WTC11 (cell line): ENCODE data around the gene NEK11. TPM values are rescaled to one million over a fixed set of nuclear protein-coding genes. Genes with fewer than 3 reads are reported as not detected.
A peak's percentile ranks its signal among the peaks of the same experiment; 100 is the strongest.

ENCODE experiments used
- ATAC-seq: fragments of 200-7000 bp; cut with Tn5 transposase; 2 replicates; pipeline ENCODE4 v1.10.0; 2021; ENCODE audit warnings: mild to moderate bottlenecking, moderate library complexity
- CTCF ChIA-PET: fragments of 300-600 bp; sonication (Branson Sonifier 250); formaldehyde crosslinking; loops from one replicate; lab custom pipeline; 2021; ENCODE audit warnings: antibody characterized with exemption; lab: Charles Lee
- POLR2A ChIA-PET: fragments of 350-600 bp; sonication (Branson Sonifier 250); formaldehyde crosslinking; loops from one replicate; lab custom pipeline; 2021; ENCODE audit warnings: antibody characterized with exemption; lab: Charles Lee
- DNase-seq: peaks from one replicate; pipeline ENCODE4 v3.0.0; 2021; ENCODE audit warnings: low spot score
- H3K27ac Mint-ChIP-seq: 2 replicates; pipeline ENCODE4 v1.8.0; 2021; ENCODE audit warnings: mixed read lengths
- H3K27me3 Mint-ChIP-seq: 2 replicates; pipeline ENCODE4 v1.8.0; 2021; ENCODE audit warnings: low read depth, mild to moderate bottlenecking, moderate library complexity, mixed read lengths
- H3K36me3 Mint-ChIP-seq: 2 replicates; pipeline ENCODE4 v1.8.0; 2021; ENCODE audit warnings: mixed read lengths
- H3K4me1 Mint-ChIP-seq: 2 replicates; pipeline ENCODE4 v1.8.0; 2022; ENCODE audit warnings: mixed read lengths
- H3K4me3 Mint-ChIP-seq: 2 replicates; pipeline ENCODE4 v1.8.0; 2021; ENCODE audit warnings: mild to moderate bottlenecking, moderate library complexity, mixed read lengths
- H3K9me3 Mint-ChIP-seq: 2 replicates; pipeline ENCODE4 v1.8.0; 2021; ENCODE audit warnings: mixed read lengths
- CBFB ChIP-seq: sonication (generic); formaldehyde crosslinking; IDR thresholded peaks from 2 replicates; pipeline ENCODE4 v1.8.1; 2022; ENCODE audit warnings: mild to moderate bottlenecking, low read depth, missing genetic modification reagents
- CREM ChIP-seq: sonication (generic); formaldehyde crosslinking; IDR thresholded peaks from 2 replicates; pipeline ENCODE4 v1.8.1; 2022; ENCODE audit warnings: mild to moderate bottlenecking, missing genetic modification reagents, moderate library complexity
- ESRRA ChIP-seq: sonication (generic); formaldehyde crosslinking; IDR thresholded peaks from 2 replicates; pipeline ENCODE4 v1.8.1; 2022; ENCODE audit warnings: mild to moderate bottlenecking, missing genetic modification reagents, borderline replicate concordance
- GABPB1 ChIP-seq: sonication (generic); formaldehyde crosslinking; IDR thresholded peaks from 2 replicates; pipeline ENCODE4 v1.8.1; 2023; ENCODE audit warnings: mild to moderate bottlenecking, missing genetic modification reagents
- GRHL2 ChIP-seq: fragments of 250-450 bp; sonication (Bioruptor Pico); IDR thresholded peaks from 2 replicates; pipeline ENCODE4 v1.8.0; 2022; ENCODE audit warnings: mild to moderate bottlenecking, moderate library complexity; ENCODE audit not compliant: insufficient replicate concordance, severe bottlenecking
- GTF2I ChIP-seq: fragments of 250-450 bp; sonication (Bioruptor Pico); conservative IDR thresholded peaks from 2 replicates; pipeline ENCODE4 v1.4.0; 2021; ENCODE audit warnings: mild to moderate bottlenecking
- NFYB ChIP-seq: sonication (generic); formaldehyde crosslinking; conservative IDR thresholded peaks from 2 replicates; pipeline ENCODE4 v1.8.0; 2022; ENCODE audit warnings: low read depth, missing genetic modification reagents
- NR2C2 ChIP-seq: sonication (generic); formaldehyde crosslinking; IDR thresholded peaks from 2 replicates; pipeline ENCODE4 v1.8.0; 2022; ENCODE audit warnings: mild to moderate bottlenecking, missing genetic modification reagents
- NR3C1 ChIP-seq: sonication (generic); formaldehyde crosslinking; conservative IDR thresholded peaks from 2 replicates; pipeline ENCODE4 v1.8.1; 2023; ENCODE audit warnings: low read depth, mild to moderate bottlenecking, missing genetic modification reagents
- SOX15 ChIP-seq: fragments of 250-450 bp; sonication (Bioruptor Pico); IDR thresholded peaks from 2 replicates; pipeline ENCODE4 v1.9.0; 2021; ENCODE audit warnings: mild to moderate bottlenecking
- TCF7 ChIP-seq: sonication (generic); formaldehyde crosslinking; IDR thresholded peaks from 2 replicates; pipeline ENCODE4 v1.8.0; 2022; ENCODE audit warnings: mild to moderate bottlenecking, low read depth, missing genetic modification reagents, moderate library complexity
- TEAD4 ChIP-seq: sonication (generic); formaldehyde crosslinking; IDR thresholded peaks from 2 replicates; pipeline ENCODE4 v1.8.0; 2022; ENCODE audit warnings: mild to moderate bottlenecking, missing genetic modification reagents
- ZNF416 ChIP-seq: fragments of 250-450 bp; sonication (Bioruptor Pico); IDR thresholded peaks from 2 replicates; pipeline ENCODE4 v1.9.0; 2021; ENCODE audit warnings: mild to moderate bottlenecking, inconsistent platforms
- ZNF671 ChIP-seq: fragments of 250-450 bp; sonication (Bioruptor Pico); IDR thresholded peaks from 2 replicates; pipeline ENCODE4 v1.8.0; 2021; ENCODE audit warnings: mild to moderate bottlenecking
- total RNA-seq: library from RNA; stranded (reverse); gene quantifications from 3 replicates; pipeline ENCODE4 v1.2.3, GENCODE V29; 2021
- TF ChIP-seq, protein P1 (sequence below): sonication (generic); formaldehyde crosslinking; IDR thresholded peaks from 2 replicates; pipeline ENCODE4 v1.8.0; 2022; ENCODE audit warnings: missing genetic modification reagents
- TF ChIP-seq, protein P2 (sequence below): sonication (generic); formaldehyde crosslinking; IDR thresholded peaks from 2 replicates; pipeline ENCODE4 v1.8.1; 2022; ENCODE audit warnings: mild to moderate bottlenecking, moderate library complexity, missing genetic modification reagents
- TF ChIP-seq, protein P3 (sequence below): sonication (generic); formaldehyde crosslinking; IDR thresholded peaks from 2 replicates; pipeline ENCODE4 v1.8.1; 2022; ENCODE audit warnings: missing genetic modification reagents, borderline replicate concordance
- TF ChIP-seq, protein P4 (sequence below): fragments of 250-450 bp; sonication (Bioruptor Pico); IDR thresholded peaks from 2 replicates; pipeline ENCODE4 v2.1.2; 2022; ENCODE audit warnings: mild to moderate bottlenecking, moderate library complexity
- TF ChIP-seq, protein P5 (sequence below): sonication (generic); formaldehyde crosslinking; IDR thresholded peaks from 2 replicates; pipeline ENCODE4 v1.8.0; 2023; ENCODE audit warnings: missing genetic modification reagents

Gene NEK11
- total RNA-seq, 1 experiment from 2014 or later: 1.6 TPM

DNA sequence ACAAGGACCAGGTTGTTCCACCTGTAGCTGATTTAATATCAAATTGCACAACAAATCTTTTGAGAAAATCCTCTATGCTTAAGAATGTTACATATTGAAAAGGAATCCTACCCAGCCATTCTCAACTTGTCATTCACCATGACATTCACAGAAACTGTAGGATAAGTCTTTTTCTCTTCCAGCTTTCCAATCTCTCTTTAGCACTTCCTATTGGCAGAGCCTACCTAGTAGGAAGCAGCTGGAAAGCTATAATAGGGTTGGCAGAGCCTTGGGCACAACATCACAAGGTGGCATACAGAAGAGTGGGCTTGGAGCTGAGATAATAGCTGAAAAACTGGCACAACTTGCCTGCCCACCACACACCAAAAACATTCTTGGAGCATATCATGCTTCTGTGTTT is 287.6 kb downstream of the NEK11 start (continued):
- TF ChIP-seq, protein P1, sequence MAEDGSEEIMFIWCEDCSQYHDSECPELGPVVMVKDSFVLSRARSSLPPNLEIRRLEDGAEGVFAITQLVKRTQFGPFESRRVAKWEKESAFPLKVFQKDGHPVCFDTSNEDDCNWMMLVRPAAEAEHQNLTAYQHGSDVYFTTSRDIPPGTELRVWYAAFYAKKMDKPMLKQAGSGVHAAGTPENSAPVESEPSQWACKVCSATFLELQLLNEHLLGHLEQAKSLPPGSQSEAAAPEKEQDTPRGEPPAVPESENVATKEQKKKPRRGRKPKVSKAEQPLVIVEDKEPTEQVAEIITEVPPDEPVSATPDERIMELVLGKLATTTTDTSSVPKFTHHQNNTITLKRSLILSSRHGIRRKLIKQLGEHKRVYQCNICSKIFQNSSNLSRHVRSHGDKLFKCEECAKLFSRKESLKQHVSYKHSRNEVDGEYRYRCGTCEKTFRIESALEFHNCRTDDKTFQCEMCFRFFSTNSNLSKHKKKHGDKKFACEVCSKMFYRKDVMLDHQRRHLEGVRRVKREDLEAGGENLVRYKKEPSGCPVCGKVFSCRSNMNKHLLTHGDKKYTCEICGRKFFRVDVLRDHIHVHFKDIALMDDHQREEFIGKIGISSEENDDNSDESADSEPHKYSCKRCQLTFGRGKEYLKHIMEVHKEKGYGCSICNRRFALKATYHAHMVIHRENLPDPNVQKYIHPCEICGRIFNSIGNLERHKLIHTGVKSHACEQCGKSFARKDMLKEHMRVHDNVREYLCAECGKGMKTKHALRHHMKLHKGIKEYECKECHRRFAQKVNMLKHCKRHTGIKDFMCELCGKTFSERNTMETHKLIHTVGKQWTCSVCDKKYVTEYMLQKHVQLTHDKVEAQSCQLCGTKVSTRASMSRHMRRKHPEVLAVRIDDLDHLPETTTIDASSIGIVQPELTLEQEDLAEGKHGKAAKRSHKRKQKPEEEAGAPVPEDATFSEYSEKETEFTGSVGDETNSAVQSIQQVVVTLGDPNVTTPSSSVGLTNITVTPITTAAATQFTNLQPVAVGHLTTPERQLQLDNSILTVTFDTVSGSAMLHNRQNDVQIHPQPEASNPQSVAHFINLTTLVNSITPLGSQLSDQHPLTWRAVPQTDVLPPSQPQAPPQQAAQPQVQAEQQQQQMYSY (CRISPR knock-in tag): no peak
- TF ChIP-seq CBFB (CRISPR knock-in tag) (no peak), GABPB1 (CRISPR knock-in tag) (no peak), GTF2I (CRISPR knock-in tag) (no peak), GRHL2 (CRISPR knock-in tag) (no peak)
- TF ChIP-seq, protein P2, sequence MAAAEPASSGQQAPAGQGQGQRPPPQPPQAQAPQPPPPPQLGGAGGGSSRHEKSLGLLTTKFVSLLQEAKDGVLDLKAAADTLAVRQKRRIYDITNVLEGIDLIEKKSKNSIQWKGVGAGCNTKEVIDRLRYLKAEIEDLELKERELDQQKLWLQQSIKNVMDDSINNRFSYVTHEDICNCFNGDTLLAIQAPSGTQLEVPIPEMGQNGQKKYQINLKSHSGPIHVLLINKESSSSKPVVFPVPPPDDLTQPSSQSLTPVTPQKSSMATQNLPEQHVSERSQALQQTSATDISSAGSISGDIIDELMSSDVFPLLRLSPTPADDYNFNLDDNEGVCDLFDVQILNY: no peak

DNA sequence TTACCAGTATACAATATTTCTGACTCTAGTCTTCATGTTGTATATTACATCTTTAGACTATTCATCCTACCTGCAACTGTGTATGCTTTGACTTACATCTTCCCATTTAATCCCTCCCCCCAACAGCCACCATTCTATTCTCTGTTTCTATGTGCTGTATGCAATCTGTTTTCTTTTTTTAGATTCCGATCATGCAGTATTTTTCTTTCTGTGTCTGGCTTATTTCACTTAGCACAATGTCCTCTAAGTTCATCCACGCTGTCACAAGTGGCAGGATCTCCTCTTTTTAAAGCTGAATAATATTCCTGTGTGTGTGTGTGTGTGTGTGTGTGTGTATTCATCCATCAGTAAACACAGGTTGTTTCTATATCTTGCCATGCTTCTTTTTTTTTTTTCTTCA is 288.5 kb downstream of the NEK11 start:
- DNase-seq (no peak), ATAC-seq (no peak)
- CTCF ChIA-PET: no interaction called here
- Mint-ChIP-seq H3K27ac (no peak overlapping the region), H3K4me1 (peaks cover 7% of the 10 kb centered on the region), H3K27me3 (no peaks in the 10 kb centered on the region), H3K9me3 (no peaks in the 10 kb centered on the region)
- TF ChIP-seq SOX15 (no peak), TCF7 (CRISPR knock-in tag) (no peak), NR3C1 (CRISPR knock-in tag) (no peak), NR2C2 (no peak), ZNF416 (CRISPR knock-in tag) (no peak), CREM (no peak), ESRRA (no peak)
- TF ChIP-seq, protein P3, sequence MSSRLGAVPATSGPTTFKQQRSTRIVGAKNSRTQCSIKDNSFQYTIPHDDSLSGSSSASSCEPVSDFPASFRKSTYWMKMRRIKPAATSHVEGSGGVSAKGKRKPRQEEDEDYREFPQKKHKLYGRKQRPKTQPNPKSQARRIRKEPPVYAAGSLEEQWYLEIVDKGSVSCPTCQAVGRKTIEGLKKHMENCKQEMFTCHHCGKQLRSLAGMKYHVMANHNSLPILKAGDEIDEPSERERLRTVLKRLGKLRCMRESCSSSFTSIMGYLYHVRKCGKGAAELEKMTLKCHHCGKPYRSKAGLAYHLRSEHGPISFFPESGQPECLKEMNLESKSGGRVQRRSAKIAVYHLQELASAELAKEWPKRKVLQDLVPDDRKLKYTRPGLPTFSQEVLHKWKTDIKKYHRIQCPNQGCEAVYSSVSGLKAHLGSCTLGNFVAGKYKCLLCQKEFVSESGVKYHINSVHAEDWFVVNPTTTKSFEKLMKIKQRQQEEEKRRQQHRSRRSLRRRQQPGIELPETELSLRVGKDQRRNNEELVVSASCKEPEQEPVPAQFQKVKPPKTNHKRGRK: no peak
- TF ChIP-seq, protein P4, sequence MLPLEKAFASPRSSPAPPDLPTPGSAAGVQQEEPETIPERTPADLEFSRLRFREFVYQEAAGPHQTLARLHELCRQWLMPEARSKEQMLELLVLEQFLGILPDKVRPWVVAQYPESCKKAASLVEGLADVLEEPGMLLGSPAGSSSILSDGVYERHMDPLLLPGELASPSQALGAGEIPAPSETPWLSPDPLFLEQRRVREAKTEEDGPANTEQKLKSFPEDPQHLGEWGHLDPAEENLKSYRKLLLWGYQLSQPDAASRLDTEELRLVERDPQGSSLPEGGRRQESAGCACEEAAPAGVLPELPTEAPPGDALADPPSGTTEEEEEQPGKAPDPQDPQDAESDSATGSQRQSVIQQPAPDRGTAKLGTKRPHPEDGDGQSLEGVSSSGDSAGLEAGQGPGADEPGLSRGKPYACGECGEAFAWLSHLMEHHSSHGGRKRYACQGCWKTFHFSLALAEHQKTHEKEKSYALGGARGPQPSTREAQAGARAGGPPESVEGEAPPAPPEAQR (CRISPR knock-in tag): no peak
- TF ChIP-seq, protein P5, sequence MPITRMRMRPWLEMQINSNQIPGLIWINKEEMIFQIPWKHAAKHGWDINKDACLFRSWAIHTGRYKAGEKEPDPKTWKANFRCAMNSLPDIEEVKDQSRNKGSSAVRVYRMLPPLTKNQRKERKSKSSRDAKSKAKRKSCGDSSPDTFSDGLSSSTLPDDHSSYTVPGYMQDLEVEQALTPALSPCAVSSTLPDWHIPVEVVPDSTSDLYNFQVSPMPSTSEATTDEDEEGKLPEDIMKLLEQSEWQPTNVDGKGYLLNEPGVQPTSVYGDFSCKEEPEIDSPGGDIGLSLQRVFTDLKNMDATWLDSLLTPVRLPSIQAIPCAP (CRISPR knock-in tag): no peak
- TF ChIP-seq, all 79 proteins: peak for 0
- POLR2A ChIA-PET: no interaction called here
- Mint-ChIP-seq H3K36me3 (no peaks in the 10 kb centered on the region), H3K4me3 (no peak overlapping the region)

DNA sequence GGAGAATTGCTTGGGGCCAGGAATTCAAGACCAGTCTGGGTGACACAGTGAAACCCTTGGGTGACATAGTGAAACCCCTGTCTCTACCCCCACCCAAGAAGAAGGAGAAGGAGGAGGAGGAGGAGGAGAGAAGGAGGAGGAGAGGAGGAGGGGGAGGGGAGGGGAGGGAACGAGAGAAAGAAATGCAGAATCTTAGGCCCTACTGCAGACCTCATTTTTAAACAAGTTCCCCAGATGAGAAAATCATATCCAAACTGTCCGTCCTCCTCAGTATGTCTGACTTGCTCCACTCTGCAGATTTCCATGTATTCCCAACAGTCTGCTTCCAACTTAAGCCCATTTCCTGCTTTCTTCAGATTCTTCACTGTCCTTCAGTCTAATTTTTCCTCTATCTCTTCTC is 291.0 kb downstream of the NEK11 start:
- Mint-ChIP-seq H3K4me1 (peaks cover 9% of the 10 kb centered on the region), H3K4me3 (no peak overlapping the region)
- ATAC-seq: no peak
- no peak for TF ChIP-seq NFYB
- TF ChIP-seq, protein P4 (CRISPR knock-in tag): no peak
- TF ChIP-seq ZNF671 (CRISPR knock-in tag): no peak
- no peak for TF ChIP-seq TEAD4 (CRISPR knock-in tag)
- TF ChIP-seq, all 79 proteins: peak for 0
- ChIA-PET CTCF (no interaction called here), POLR2A (no interaction called here)
- Mint-ChIP-seq H3K36me3 (no peaks in the 10 kb centered on the region), H3K9me3 (no peaks in the 10 kb centered on the region), H3K27me3 (no peaks in the 10 kb centered on the region), H3K27ac (peak overlapping the region; percentile 76)
- DNase-seq: no peak
